Glomerular visceral epithelial cell (primary cell): ENCODE results near the gene LCK.

Experiments used
- DNase-seq: peaks from one replicate; pipeline ENCODE4 v3.0.0-alpha.2; 2016; ENCODE audit errors: extremely low spot score

Gene LCK

GRCh38 chr1:32250893-32251716, at the start of gene LCK:
Gene LCK (plus strand): TSS chr1:32251265. CDS start chr1:32274330, 23,065 bp downstream.
- no peak for DNase-seq

- DNase-seq: no peak
These were observed 46.1 kb upstream of the LCK start for GRCh38 chr1:32204943-32205361.

GRCh38 chr1:32205401-32206370, 45.4 kb upstream of the LCK start, which contains the start of gene IQCC:
Gene IQCC (plus strand): TSS chr1:32205671. CDS start chr1:32205682, 11 bp downstream.
- peak; percentile 87 for DNase-seq

- DNase-seq: no peak
These were observed 42.6 kb upstream of the LCK start for GRCh38 chr1:32208469-32208868.

- DNase-seq: peak; percentile 88
These were observed 42.2 kb upstream of the LCK start, which contains the start of gene DCDC2B for GRCh38 chr1:32208891-32209328. Gene DCDC2B (plus strand): TSS chr1:32209089. CDS start chr1:32209094, 5 bp downstream.

- peak; percentile 67 for DNase-seq
These were observed 35.2 kb upstream of the LCK start for GRCh38 chr1:32215629-32216480.

- no peak for DNase-seq
These were observed 34.5 kb upstream of the LCK start for GRCh38 chr1:32216566-32216965.

- no peak for DNase-seq
These were observed 32.0 kb upstream of the LCK start for GRCh38 chr1:32219022-32219421.

GRCh38 chr1:32220746-32221580, 30.1 kb upstream of the LCK start:
- peak; percentile 72 for DNase-seq

GRCh38 chr1:32221581-32221979, 29.5 kb upstream of the LCK start:
- DNase-seq: no peak

GRCh38 chr1:32221980-32222755, 28.9 kb upstream of the LCK start, which contains the start of the genes EIF3I and TMEM234:
Gene EIF3I (plus strand): TSS chr1:32222407. CDS start chr1:32222442, 35 bp downstream.
Gene TMEM234 (minus strand): TSS chr1:32222353. CDS start chr1:32222322, 31 bp downstream.
- DNase-seq: peak; percentile 87

GRCh38 chr1:32223683-32224082, 27.4 kb upstream of the LCK start:
- no peak for DNase-seq

GRCh38 chr1:32224285-32224684, 26.8 kb upstream of the LCK start:
- DNase-seq: no peak

- no peak for DNase-seq
These were observed 22.3 kb upstream of the LCK start for GRCh38 chr1:32228771-32229170.

GRCh38 chr1:32231843-32232432, 19.1 kb upstream of the LCK start:
- DNase-seq: no peak

GRCh38 chr1:32232558-32233304, 18.3 kb upstream of the LCK start:
- DNase-seq: no peak

- DNase-seq: no peak
These were observed 16.3 kb upstream of the LCK start for GRCh38 chr1:32234792-32235191.

GRCh38 chr1:32239337-32239736, 11.7 kb upstream of the LCK start:
- no peak for DNase-seq
